K562 (cell line): ENCODE data around the gene ZNF346. TPM values are rescaled to one million over a fixed set of nuclear protein-coding genes. Genes with fewer than 3 reads are reported as not detected.

Experiments used
- BRD4 ChIP-seq: fragments of 200-600 bp; sonication (generic); IDR thresholded peaks from 2 replicates; pipeline ENCODE4 v1.6.1; 2017; ENCODE audit warnings: inconsistent platforms
- BRD9 ChIP-seq: fragments of 450-650 bp; IDR thresholded peaks from 2 replicates; pipeline ENCODE4 v1.6.1; 2018; ENCODE audit warnings: low read depth; ENCODE audit not compliant: partially characterized antibody
- CBX3 ChIP-seq, 2 experiments: IDR thresholded peaks; 1 replicate in 1 of 2; 2 replicates in 1 of 2; pipeline ENCODE4 v1.6.1; 2012; ENCODE audit warnings: inconsistent platforms in 2 of 2, low read length in 2 of 2, borderline replicate concordance in 1 of 2, control low read depth in 1 of 2
- ELF4 ChIP-seq: fragments of 450-650 bp; formaldehyde crosslinking; IDR thresholded peaks from 2 replicates; pipeline ENCODE4 v1.4.0; 2022; ENCODE audit warnings: missing genetic modification characterization
- JUNB ChIP-seq: fragments of 450-650 bp; formaldehyde crosslinking; conservative IDR thresholded peaks from 2 replicates; pipeline ENCODE4 v1.4.0; 2020; ENCODE audit warnings: mild to moderate bottlenecking
- JUND ChIP-seq, 2 experiments: IDR thresholded peaks; 2 replicates in 1 of 2; 3 replicates in 1 of 2; pipeline ENCODE4 v1.6.1; 2011; ENCODE audit warnings: borderline replicate concordance in 2 of 2, low read depth in 2 of 2, low read length in 2 of 2, improper control_type of control experiment in 1 of 2, missing biosample characterization in 1 of 2, missing genetic modification characterization in 1 of 2, missing genetic modification reagents in 1 of 2
- NBN ChIP-seq: fragments of 450-650 bp; IDR thresholded peaks from 2 replicates; pipeline ENCODE4 v1.6.1; 2016; ENCODE audit warnings: low read depth, mild to moderate bottlenecking
- NFE2 ChIP-seq: IDR thresholded peaks from 2 replicates; pipeline ENCODE4 v1.6.1; 2014; ENCODE audit warnings: antibody characterized with exemption, low read depth
- POU5F1 ChIP-seq: fragments of 150-350 bp; IDR thresholded peaks from 2 replicates; pipeline ENCODE4 v1.6.1; 2014; ENCODE audit warnings: borderline replicate concordance, low read length, low read depth, mild to moderate bottlenecking; ENCODE audit not compliant: partially characterized antibody
- RBFOX2 ChIP-seq: fragments of 200-400 bp; formaldehyde crosslinking; IDR thresholded peaks from 2 replicates; pipeline ENCODE4 v1.6.1; 2017; ENCODE audit warnings: low read depth, mild to moderate bottlenecking, low read length, moderate library complexity
- RBM14 ChIP-seq: fragments of 200-400 bp; formaldehyde crosslinking; IDR thresholded peaks from 2 replicates; pipeline ENCODE4 v1.6.1; 2018; ENCODE audit warnings: low read depth, mild to moderate bottlenecking, low read length, moderate library complexity, borderline replicate concordance; ENCODE audit not compliant: insufficient read depth
- SMARCE1 ChIP-seq: fragments of 450-650 bp; IDR thresholded peaks from 2 replicates; pipeline ENCODE4 v1.7.1; 2016; ENCODE audit warnings: mild to moderate bottlenecking
- TFAM ChIP-seq: fragments of 250-450 bp; sonication (Bioruptor Pico); conservative IDR thresholded peaks from 2 replicates; pipeline ENCODE4 v1.5.0; 2021; ENCODE audit warnings: mild to moderate bottlenecking, moderate library complexity
- TOE1 ChIP-seq, 2 experiments: fragments of 450-650 bp in 1 of 2; sonication (generic) in 1 of 2; formaldehyde crosslinking in 1 of 2; IDR thresholded peaks; 2 replicates each; pipeline versions ENCODE4 v1.7.1 to v1.8.0; 2016 to 2022; ENCODE audit warnings: borderline replicate concordance in 2 of 2, mild to moderate bottlenecking in 2 of 2, antibody characterized with exemption in 1 of 2, inconsistent platforms in 1 of 2, low read depth in 1 of 2, missing genetic modification reagents in 1 of 2, moderate library complexity in 1 of 2
- ZNF133 ChIP-seq: fragments of 250-450 bp; sonication (Bioruptor Pico); IDR thresholded peaks from 2 replicates; pipeline ENCODE4 v1.4.0; 2020; ENCODE audit warnings: mild to moderate bottlenecking
- ZNF76 ChIP-seq: fragments of 250-450 bp; sonication (Bioruptor Pico); IDR thresholded peaks from 2 replicates; pipeline ENCODE4 v1.4.0; 2020; ENCODE audit warnings: mild to moderate bottlenecking, moderate library complexity, borderline replicate concordance
- polyA plus RNA-seq, 8 experiments: library from polyadenylated mRNA; depleted of rRNA in 4 of 8; stranded (reverse) in 5 of 8; unstranded in 3 of 8; fragments of >200 nt; fragmentation: Nextera tagmentation in 2 of 8; fragmentation: Illumina TruSeq in 1 of 8; extraction: Ambion mirVana in 2 of 8; extraction: Trizol in 1 of 8; gene quantifications; 2 replicates each; pipeline versions ENCODE4 v1.2.1 to v1.2.3, GENCODE V29; 2011 to 2014; ENCODE audit warnings: inconsistent platforms in 1 of 8, missing spikeins in 1 of 8
- total RNA-seq, 7 experiments: library from RNA; depleted of rRNA in 6 of 7; stranded (reverse); fragments of >200 nt in 6 of 7; fragmentation: Illumina TruSeq in 2 of 7; extraction: Trizol in 2 of 7; gene quantifications; 2 replicates each; pipeline versions ENCODE4 v1.2.1 to v1.2.3, GENCODE V29; 2011 to 2021; ENCODE audit warnings: low replicate concordance in 1 of 7
- TF ChIP-seq, protein P1 (sequence below): fragments of 450-650 bp; IDR thresholded peaks from 2 replicates; pipeline ENCODE4 v1.6.1; 2016; ENCODE audit warnings: low read depth
- TF ChIP-seq, protein P2 (sequence below): fragments of 450-650 bp; IDR thresholded peaks from 2 replicates; pipeline ENCODE4 v1.6.1; 2016; ENCODE audit warnings: low read depth, mild to moderate bottlenecking, moderate library complexity

The ZNF346 gene
- total and polyA plus RNA-seq, 9 of the 15 experiments (the other 6 are each of a cell fraction or from before 2014, with no cell fraction given), result 5.0 to 25.1 (median 20.1) TPM

- TF ChIP-seq, protein P1, sequence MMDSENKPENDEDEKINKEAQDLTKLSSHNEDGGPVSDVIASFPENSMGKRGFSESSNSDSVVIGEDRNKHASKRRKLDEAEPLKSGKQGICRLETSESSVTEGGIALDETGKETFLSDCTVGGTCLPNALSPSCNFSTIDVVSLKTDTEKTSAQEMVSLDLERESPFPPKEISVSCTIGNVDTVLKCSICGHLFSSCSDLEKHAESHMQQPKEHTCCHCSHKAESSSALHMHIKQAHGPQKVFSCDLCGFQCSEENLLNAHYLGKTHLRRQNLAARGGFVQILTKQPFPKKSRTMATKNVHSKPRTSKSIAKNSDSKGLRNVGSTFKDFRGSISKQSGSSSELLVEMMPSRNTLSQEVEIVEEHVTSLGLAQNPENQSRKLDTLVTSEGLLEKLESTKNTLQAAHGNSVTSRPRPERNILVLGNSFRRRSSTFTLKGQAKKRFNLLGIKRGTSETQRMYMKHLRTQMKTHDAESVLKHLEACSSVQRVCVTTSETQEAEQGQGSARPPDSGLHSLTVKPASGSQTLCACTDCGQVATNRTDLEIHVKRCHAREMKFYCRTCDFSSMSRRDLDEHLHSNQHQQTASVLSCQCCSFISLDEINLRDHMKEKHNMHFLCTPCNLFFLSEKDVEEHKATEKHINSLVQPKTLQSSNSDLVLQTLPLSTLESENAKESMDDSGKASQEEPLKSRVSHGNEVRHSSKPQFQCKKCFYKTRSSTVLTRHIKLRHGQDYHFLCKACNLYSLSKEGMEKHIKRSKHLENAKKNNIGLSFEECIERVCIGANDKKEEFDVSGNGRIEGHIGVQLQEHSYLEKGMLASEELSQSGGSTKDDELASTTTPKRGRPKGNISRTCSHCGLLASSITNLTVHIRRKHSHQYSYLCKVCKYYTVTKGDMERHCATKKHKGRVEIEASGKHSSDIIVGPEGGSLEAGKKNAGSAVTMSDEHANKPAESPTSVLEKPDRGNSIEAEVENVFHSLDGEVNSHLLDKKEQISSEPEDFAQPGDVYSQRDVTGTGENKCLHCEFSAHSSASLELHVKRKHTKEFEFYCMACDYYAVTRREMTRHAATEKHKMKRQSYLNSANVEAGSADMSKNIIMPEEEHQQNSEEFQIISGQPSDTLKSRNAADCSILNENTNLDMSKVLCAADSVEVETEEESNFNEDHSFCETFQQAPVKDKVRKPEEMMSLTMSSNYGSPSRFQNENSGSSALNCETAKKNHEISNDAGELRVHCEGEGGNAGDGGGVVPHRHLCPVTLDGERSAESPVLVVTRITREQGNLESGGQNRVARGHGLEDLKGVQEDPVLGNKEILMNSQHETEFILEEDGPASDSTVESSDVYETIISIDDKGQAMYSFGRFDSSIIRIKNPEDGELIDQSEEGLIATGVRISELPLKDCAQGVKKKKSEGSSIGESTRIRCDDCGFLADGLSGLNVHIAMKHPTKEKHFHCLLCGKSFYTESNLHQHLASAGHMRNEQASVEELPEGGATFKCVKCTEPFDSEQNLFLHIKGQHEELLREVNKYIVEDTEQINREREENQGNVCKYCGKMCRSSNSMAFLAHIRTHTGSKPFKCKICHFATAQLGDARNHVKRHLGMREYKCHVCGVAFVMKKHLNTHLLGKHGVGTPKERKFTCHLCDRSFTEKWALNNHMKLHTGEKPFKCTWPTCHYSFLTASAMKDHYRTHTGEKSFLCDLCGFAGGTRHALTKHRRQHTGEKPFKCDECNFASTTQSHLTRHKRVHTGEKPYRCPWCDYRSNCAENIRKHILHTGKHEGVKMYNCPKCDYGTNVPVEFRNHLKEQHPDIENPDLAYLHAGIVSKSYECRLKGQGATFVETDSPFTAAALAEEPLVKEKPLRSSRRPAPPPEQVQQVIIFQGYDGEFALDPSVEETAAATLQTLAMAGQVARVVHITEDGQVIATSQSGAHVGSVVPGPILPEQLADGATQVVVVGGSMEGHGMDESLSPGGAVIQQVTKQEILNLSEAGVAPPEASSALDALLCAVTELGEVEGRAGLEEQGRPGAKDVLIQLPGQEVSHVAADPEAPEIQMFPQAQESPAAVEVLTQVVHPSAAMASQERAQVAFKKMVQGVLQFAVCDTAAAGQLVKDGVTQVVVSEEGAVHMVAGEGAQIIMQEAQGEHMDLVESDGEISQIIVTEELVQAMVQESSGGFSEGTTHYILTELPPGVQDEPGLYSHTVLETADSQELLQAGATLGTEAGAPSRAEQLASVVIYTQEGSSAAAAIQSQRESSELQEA, result no peak; the same call in 1 of the 2 replicates
- TF ChIP-seq POU5F1, result no peak
- TF ChIP-seq RBFOX2, result no peak
- peak; percentile 61 for TF ChIP-seq SMARCE1
- peak; percentile 51; the same call in 1 of the 2 replicates for TF ChIP-seq NFE2
- no peak for TF ChIP-seq BRD4
- 0 out of 2 replicates have a peak, but pooled peaks have one; percentile 34 for TF ChIP-seq JUND (IDR thresholded peaks at IDR 0.05; ENCODE audit: borderline replicate concordance, low read depth, low read length)
- peak; percentile 36; the same call in 1 of the 3 replicates for TF ChIP-seq JUND (tag; IDR thresholded peaks at IDR 0.05; ENCODE audit: borderline replicate concordance, low read depth, low read length)
- peak; percentile 83 for TF ChIP-seq BRD9
- no peak for TF ChIP-seq CBX3 (IDR thresholded peaks at IDR 0.05; ENCODE audit: borderline replicate concordance in 1 of 2, low read length in 2 of 2)
- TF ChIP-seq TOE1 (IDR thresholded peaks at IDR 0.05; ENCODE audit: borderline replicate concordance), result peak; percentile 57; the same call in 1 of the 2 replicates
- 0 out of 2 replicates have a peak, but pooled peaks have one; percentile 63 for TF ChIP-seq TOE1 (CRISPR knock-in tag; IDR thresholded peaks at IDR 0.05; ENCODE audit: borderline replicate concordance, low read depth)
- TF ChIP-seq, protein P2, sequence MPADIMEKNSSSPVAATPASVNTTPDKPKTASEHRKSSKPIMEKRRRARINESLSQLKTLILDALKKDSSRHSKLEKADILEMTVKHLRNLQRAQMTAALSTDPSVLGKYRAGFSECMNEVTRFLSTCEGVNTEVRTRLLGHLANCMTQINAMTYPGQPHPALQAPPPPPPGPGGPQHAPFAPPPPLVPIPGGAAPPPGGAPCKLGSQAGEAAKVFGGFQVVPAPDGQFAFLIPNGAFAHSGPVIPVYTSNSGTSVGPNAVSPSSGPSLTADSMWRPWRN, result no peak
- TF ChIP-seq TFAM (CRISPR knock-in tag), result no peak
- TF ChIP-seq NBN, result peak; percentile 88
- TF ChIP-seq JUNB, result 0 out of 2 replicates have a peak, but pooled peaks have one; percentile 9
- TF ChIP-seq RBM14, result no peak
- TF ChIP-seq ELF4 (CRISPR knock-in tag), result no peak
- TF ChIP-seq ZNF133 (CRISPR knock-in tag), result no peak
- no peak for TF ChIP-seq ZNF76 (CRISPR knock-in tag)
These were observed 91.3 kb downstream of the ZNF346 start (continued) for GRCh38 chr5:177113566-177114424.
